SU-DHL-6 (cell line): ENCODE results near the gene OR9I1.

Experiments
- H2AFZ ChIP-seq: fragments of 200-600 bp; sonication (generic); 2 replicates; pipeline ENCODE4 v1.6.1; 2014; ENCODE audit warnings: low read depth, mild to moderate bottlenecking, moderate library complexity, mixed read lengths, antibody characterized with exemption, low read length; ENCODE audit not compliant: severe bottlenecking
- H3F3A ChIP-seq: fragments of 200-600 bp; shearing (Covaris generic); 2 replicates; pipeline ENCODE4 v1.6.0; 2016; ENCODE audit warnings: antibody characterized with exemption, mild to moderate bottlenecking; ENCODE audit not compliant: insufficient read depth
- H3K27ac ChIP-seq: fragments of 200-600 bp; sonication (generic); 2 replicates; pipeline ENCODE4 v1.5.1; 2016; ENCODE audit warnings: low read depth, mild to moderate bottlenecking, low read length, moderate library complexity, mixed read lengths
- H3K27me3 ChIP-seq: fragments of 200-600 bp; sonication (generic), shearing (Covaris generic); 2 replicates; pipeline ENCODE4 v1.6.0; 2014; ENCODE audit warnings: mild to moderate bottlenecking, low read length
- H3K36me3 ChIP-seq: fragments of 200-600 bp; sonication (generic); 2 replicates; pipeline ENCODE4 v1.6.1; 2014; ENCODE audit warnings: mild to moderate bottlenecking, low read length, mixed read lengths
- H3K4me2 ChIP-seq: fragments of 300-600, 200-600 bp; shearing (Covaris generic), sonication (generic); 2 replicates; pipeline ENCODE4 v1.6.0; 2014; ENCODE audit warnings: low read length, low read depth, mild to moderate bottlenecking; ENCODE audit not compliant: poor library complexity, severe bottlenecking
- H3K4me3 ChIP-seq: fragments of 200-600 bp; sonication (generic); 2 replicates; pipeline ENCODE4 v1.5.1; 2014; ENCODE audit warnings: antibody characterized with exemption, low read length, mild to moderate bottlenecking, mixed read lengths; ENCODE audit not compliant: insufficient read depth, poor library complexity, severe bottlenecking
- H3K79me2 ChIP-seq: fragments of 200-600 bp; sonication (generic); 2 replicates; pipeline ENCODE4 v1.6.1; 2014; ENCODE audit warnings: mild to moderate bottlenecking, low read length, moderate library complexity; ENCODE audit not compliant: insufficient read depth
- H3K9ac ChIP-seq: fragments of 200-600 bp; sonication (generic); 2 replicates; pipeline ENCODE4 v1.7.0; 2014; ENCODE audit warnings: mild to moderate bottlenecking, low read length
- H3K9me2 ChIP-seq: fragments of 200-600 bp; sonication (generic); replicated peaks from 2 replicates; pipeline ENCODE4 v1.6.1; 2014; ENCODE audit warnings: low read length; ENCODE audit not compliant: insufficient read depth
- H3K9me3 ChIP-seq: fragments of 200-600 bp; sonication (generic); 2 replicates; pipeline ENCODE4 v1.6.1; 2014; ENCODE audit warnings: low read length, mixed read lengths; ENCODE audit not compliant: insufficient read depth
- H4K20me1 ChIP-seq: fragments of 200-600 bp; sonication (generic); 2 replicates; pipeline ENCODE4 v1.6.1; 2014; ENCODE audit warnings: low read depth, mild to moderate bottlenecking, antibody characterized with exemption, low read length, moderate library complexity, mixed read lengths
- EZH2phosphoT487 ChIP-seq: fragments of 200-600 bp; sonication (generic), shearing (Covaris generic); conservative IDR thresholded peaks from 2 replicates; pipeline ENCODE4 v1.6.1; 2018; ENCODE audit warnings: mild to moderate bottlenecking, antibody characterized with exemption, low read length, moderate library complexity, mixed read lengths
- TF ChIP-seq, protein P1 (sequence below): fragments of 200-600 bp; sonication (generic); IDR thresholded peaks from one replicate; pipeline ENCODE4 v1.5.1; 2017; ENCODE audit warnings: antibody characterized with exemption, mild to moderate bottlenecking, low read length, moderate library complexity; ENCODE audit not compliant: insufficient read depth, poor library complexity, severe bottlenecking

Gene OR9I1

DNA sequence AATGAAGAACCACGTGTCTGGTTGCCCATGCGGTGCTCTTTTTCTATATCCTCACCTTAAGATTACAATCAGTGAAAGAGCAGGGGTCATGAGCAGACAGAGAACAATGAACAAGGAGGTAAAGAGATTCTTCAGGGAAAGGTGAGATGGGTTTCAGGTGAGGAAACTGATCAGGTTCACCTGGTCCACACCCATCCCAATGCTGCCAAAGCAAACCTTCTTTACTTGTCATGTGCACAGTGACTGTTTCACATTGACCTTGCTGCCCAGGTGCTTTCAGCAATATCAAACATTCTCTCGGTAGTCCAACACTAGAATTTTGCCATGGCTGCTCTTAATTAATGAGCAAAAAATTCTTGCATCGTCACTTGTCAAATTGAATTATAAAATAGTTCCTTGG lies 39.1 kb upstream of the OR9I1 start:
- no peaks in the 10 kb centered on the region; the same call in 1 of the 2 replicates for H3K9me2 ChIP-seq
- no peaks in the 10 kb centered on the region for H3K79me2 ChIP-seq
- TF ChIP-seq, protein P1, sequence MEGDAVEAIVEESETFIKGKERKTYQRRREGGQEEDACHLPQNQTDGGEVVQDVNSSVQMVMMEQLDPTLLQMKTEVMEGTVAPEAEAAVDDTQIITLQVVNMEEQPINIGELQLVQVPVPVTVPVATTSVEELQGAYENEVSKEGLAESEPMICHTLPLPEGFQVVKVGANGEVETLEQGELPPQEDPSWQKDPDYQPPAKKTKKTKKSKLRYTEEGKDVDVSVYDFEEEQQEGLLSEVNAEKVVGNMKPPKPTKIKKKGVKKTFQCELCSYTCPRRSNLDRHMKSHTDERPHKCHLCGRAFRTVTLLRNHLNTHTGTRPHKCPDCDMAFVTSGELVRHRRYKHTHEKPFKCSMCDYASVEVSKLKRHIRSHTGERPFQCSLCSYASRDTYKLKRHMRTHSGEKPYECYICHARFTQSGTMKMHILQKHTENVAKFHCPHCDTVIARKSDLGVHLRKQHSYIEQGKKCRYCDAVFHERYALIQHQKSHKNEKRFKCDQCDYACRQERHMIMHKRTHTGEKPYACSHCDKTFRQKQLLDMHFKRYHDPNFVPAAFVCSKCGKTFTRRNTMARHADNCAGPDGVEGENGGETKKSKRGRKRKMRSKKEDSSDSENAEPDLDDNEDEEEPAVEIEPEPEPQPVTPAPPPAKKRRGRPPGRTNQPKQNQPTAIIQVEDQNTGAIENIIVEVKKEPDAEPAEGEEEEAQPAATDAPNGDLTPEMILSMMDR: no peak
- TF ChIP-seq EZH2phosphoT487: no peak

GRCh38 chr11:58152781-58153180 lies 27.5 kb upstream of the OR9I1 start:
- H3K36me3 ChIP-seq: no peaks in the 10 kb centered on the region
- H3K9ac ChIP-seq: no peak overlapping the region
- no peaks in the 10 kb centered on the region for H3K79me2 ChIP-seq
- no peaks in the 10 kb centered on the region for H4K20me1 ChIP-seq
- no peaks in the 10 kb centered on the region for H3K9me2 ChIP-seq
- H3K27ac ChIP-seq: no peak overlapping the region
- H3K27me3 ChIP-seq: no peaks in the 10 kb centered on the region
- H3K4me3 ChIP-seq: no peak overlapping the region
- H3K4me2 ChIP-seq: no peak overlapping the region
- H3F3A ChIP-seq: no peaks in the 10 kb centered on the region
- H3K9me3 ChIP-seq: no peaks in the 10 kb centered on the region
- no peak overlapping the region for H2AFZ ChIP-seq
- no peak for TF ChIP-seq EZH2phosphoT487

More for the DNA sequence above, 39.1 kb upstream of the OR9I1 start:
- H3K4me3 ChIP-seq: no peak overlapping the region
- H3F3A ChIP-seq: no peaks in the 10 kb centered on the region
- H3K9me3 ChIP-seq: no peaks in the 10 kb centered on the region
- H3K4me2 ChIP-seq: no peak overlapping the region
- no peaks in the 10 kb centered on the region for H3K27me3 ChIP-seq
- H2AFZ ChIP-seq: no peak overlapping the region
- H3K9ac ChIP-seq: no peak overlapping the region
- H3K27ac ChIP-seq: no peak overlapping the region
- H4K20me1 ChIP-seq: no peaks in the 10 kb centered on the region
- H3K36me3 ChIP-seq: no peaks in the 10 kb centered on the region

DNA sequence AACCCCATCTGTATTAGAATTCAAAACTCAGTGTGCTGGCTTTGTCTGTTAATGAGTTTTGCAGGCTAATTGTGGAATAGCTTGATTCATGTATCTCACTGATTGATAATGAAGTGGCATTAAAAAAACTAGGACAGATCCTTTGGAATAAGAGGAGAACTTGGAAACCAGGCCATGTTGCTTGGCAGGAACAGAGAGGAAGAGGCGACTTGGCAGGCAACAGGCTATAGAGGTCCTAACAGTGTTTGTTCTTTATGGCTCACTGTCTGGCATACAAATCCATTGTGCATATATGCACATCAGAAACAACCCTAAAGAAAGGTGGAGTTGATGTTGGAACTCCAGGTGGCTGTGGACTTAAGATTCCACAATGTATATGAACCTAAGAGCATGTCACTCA lies 17.4 kb upstream of the OR9I1 start:
- Histone ChIP-seq H3F3A (no peaks in the 10 kb centered on the region), H3K27ac (no peak overlapping the region), H3K36me3 (no peaks in the 10 kb centered on the region), H3K9ac (no peak overlapping the region), H3K9me2 (no peaks in the 10 kb centered on the region), H3K27me3 (no peaks in the 10 kb centered on the region), H3K9me3 (no peaks in the 10 kb centered on the region), H3K4me3 (no peak overlapping the region), H3K79me2 (no peaks in the 10 kb centered on the region), H4K20me1 (no peaks in the 10 kb centered on the region), H3K4me2 (no peak overlapping the region), H2AFZ (no peak overlapping the region)
- TF ChIP-seq EZH2phosphoT487: no peak
- TF ChIP-seq, protein P1: no peak

DNA sequence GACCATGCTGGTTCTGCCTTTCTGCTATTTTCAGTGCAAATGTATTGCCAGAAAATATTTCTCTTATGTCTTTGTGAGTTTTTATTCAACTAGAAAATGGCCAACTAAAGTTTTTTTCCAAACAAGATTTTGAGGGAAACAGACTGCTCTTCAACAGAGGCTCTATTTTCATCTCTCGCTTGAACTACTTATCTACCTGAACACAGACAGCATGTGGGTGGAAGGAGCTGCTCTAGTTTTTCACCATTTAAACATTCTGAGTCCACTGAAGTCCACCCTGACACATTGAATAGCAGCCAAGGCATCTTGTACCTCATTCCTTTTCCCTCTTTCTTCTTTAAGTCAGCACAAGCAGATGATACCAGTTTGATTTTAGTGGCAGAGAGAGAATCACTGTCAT lies 9.8 kb upstream of the OR9I1 start:
- Histone ChIP-seq H3K9ac (no peak overlapping the region), H3F3A (no peaks in the 10 kb centered on the region), H3K4me2 (no peak overlapping the region), H3K27me3 (no peaks in the 10 kb centered on the region), H3K27ac (no peak overlapping the region), H3K9me2 (no peaks in the 10 kb centered on the region), H3K79me2 (no peaks in the 10 kb centered on the region), H3K36me3 (no peaks in the 10 kb centered on the region), H3K9me3 (no peaks in the 10 kb centered on the region), H3K4me3 (no peak overlapping the region), H4K20me1 (no peaks in the 10 kb centered on the region), H2AFZ (no peak overlapping the region)
- TF ChIP-seq EZH2phosphoT487: no peak
- TF ChIP-seq, protein P1: no peak
